Measurements from ENCODE around the gene ANTXR2. TPM values are rescaled to one million over a fixed set of nuclear protein-coding genes. Genes with fewer than 3 reads are reported as not detected.

ANTXR2 gene
- total RNA-seq, 2 donors from 2014 or later: 13.6 to 16.4 TPM

DNA sequence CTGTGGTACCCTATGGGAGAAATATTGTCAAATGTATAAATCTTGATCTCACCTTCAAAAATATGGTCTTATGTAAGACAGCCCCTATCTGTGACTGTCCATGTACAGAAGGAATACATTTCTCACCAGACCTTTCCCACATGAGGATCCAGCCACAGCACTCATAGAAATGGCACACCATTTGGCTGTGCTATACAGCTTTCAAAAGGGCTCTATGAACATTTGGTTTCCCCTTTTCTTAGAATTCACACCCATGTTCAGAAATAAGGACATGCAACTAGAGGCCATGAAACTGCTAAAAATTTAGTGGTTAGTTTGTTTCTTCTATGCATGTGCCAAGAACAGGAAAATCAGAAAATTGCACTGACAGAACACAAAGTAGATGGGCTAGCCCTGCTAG is 62.7 kb downstream of the ANTXR2 start:
- H3K27ac Mint-ChIP-seq: no peak overlapping the region
- H3K4me1 Mint-ChIP-seq: peaks cover 22% of the 10 kb centered on the region
- Histone ChIP-seq H3K4me3 (ENCODE audit: low read length) (no peak overlapping the region), H3K27ac (ENCODE audit: low read depth, low read length) (no peak overlapping the region), H3K36me3 (ENCODE audit: control insufficient read depth, insufficient read depth, low read length) (no peaks in the 10 kb centered on the region), H3K4me1 (ENCODE audit: control insufficient read depth, insufficient read depth, low read length) (peaks cover 3% of the 10 kb centered on the region), H3K9ac (ENCODE audit: extremely low read depth, low read length, poor library complexity, severe bottlenecking) (no peak overlapping the region), H3K27me3 (ENCODE audit: control insufficient read depth, insufficient read depth, low read length, poor library complexity, severe bottlenecking) (peaks cover 50% of the 10 kb centered on the region), H3K9me3 (ENCODE audit: control insufficient read depth, low read length) (peaks cover under 1% of the 10 kb centered on the region)
- H3K9me3 Mint-ChIP-seq: peaks cover 3% of the 10 kb centered on the region
- H3K36me3 Mint-ChIP-seq (ENCODE audit: low read depth): no peaks in the 10 kb centered on the region
- H3K4me3 Mint-ChIP-seq: no peak overlapping the region
- peaks cover 23% of the 10 kb centered on the region for H3K27me3 Mint-ChIP-seq (ENCODE audit: insufficient read depth)
- no peak for DNase-seq
- TF ChIP-seq, protein P1, sequence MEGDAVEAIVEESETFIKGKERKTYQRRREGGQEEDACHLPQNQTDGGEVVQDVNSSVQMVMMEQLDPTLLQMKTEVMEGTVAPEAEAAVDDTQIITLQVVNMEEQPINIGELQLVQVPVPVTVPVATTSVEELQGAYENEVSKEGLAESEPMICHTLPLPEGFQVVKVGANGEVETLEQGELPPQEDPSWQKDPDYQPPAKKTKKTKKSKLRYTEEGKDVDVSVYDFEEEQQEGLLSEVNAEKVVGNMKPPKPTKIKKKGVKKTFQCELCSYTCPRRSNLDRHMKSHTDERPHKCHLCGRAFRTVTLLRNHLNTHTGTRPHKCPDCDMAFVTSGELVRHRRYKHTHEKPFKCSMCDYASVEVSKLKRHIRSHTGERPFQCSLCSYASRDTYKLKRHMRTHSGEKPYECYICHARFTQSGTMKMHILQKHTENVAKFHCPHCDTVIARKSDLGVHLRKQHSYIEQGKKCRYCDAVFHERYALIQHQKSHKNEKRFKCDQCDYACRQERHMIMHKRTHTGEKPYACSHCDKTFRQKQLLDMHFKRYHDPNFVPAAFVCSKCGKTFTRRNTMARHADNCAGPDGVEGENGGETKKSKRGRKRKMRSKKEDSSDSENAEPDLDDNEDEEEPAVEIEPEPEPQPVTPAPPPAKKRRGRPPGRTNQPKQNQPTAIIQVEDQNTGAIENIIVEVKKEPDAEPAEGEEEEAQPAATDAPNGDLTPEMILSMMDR (conservative IDR thresholded peaks at IDR 0.05): no peak

DNA sequence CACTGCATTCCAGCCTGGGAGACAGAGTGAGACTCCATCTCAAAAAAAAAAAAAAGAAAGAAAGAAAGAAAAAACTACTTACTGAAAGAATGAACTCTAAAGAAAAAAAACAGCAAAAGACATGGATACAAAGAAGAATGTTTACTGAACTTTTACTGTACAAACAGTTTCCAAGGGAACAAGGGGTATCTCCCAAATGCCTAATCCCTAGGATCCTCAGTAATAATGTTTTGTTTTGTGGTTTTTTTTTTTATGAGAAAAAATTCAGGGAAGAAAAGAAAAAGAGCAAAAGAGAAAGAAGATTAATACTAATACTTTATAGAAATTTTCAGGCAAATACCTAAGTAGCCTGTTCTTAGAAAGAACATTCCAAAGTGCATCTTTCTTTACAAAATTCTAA is 63.2 kb downstream of the ANTXR2 start:
- peaks cover 3% of the 10 kb centered on the region for H3K4me1 ChIP-seq (ENCODE audit: control insufficient read depth, insufficient read depth, low read length)
- TF ChIP-seq, protein P1 (conservative IDR thresholded peaks at IDR 0.05): no peak
- Mint-ChIP-seq H3K4me3 (no peak overlapping the region), H3K27me3 (ENCODE audit: insufficient read depth) (peaks cover 24% of the 10 kb centered on the region), H3K36me3 (ENCODE audit: low read depth) (peaks cover under 1% of the 10 kb centered on the region), H3K27ac (no peak overlapping the region), H3K9me3 (peaks cover 8% of the 10 kb centered on the region), H3K4me1 (peaks cover 22% of the 10 kb centered on the region)
- H3K4me3 ChIP-seq (ENCODE audit: low read length): no peak overlapping the region
- no peak overlapping the region for H3K9ac ChIP-seq (ENCODE audit: extremely low read depth, low read length, poor library complexity, severe bottlenecking)
- H3K27ac ChIP-seq (ENCODE audit: low read depth, low read length): no peak overlapping the region
- H3K27me3 ChIP-seq (ENCODE audit: control insufficient read depth, insufficient read depth, low read length, poor library complexity, severe bottlenecking): peaks cover 55% of the 10 kb centered on the region
- H3K36me3 ChIP-seq (ENCODE audit: control insufficient read depth, insufficient read depth, low read length): no peaks in the 10 kb centered on the region
- peaks cover 5% of the 10 kb centered on the region for H3K9me3 ChIP-seq (ENCODE audit: control insufficient read depth, low read length)
- DNase-seq: no peak

GRCh38 chr4:80008971-80009370 is 64.1 kb downstream of the ANTXR2 start:
- peaks cover 15% of the 10 kb centered on the region for H3K9me3 Mint-ChIP-seq
- Histone ChIP-seq H3K27ac (ENCODE audit: low read depth, low read length) (no peak overlapping the region), H3K9ac (ENCODE audit: extremely low read depth, low read length, poor library complexity, severe bottlenecking) (no peak overlapping the region), H3K27me3 (ENCODE audit: control insufficient read depth, insufficient read depth, low read length, poor library complexity, severe bottlenecking) (peaks cover 56% of the 10 kb centered on the region), H3K36me3 (ENCODE audit: control insufficient read depth, insufficient read depth, low read length) (peaks cover 5% of the 10 kb centered on the region), H3K4me1 (ENCODE audit: control insufficient read depth, insufficient read depth, low read length) (peaks cover 3% of the 10 kb centered on the region), H3K4me3 (ENCODE audit: low read length) (no peak overlapping the region), H3K9me3 (ENCODE audit: control insufficient read depth, low read length) (peaks cover 12% of the 10 kb centered on the region)
- H3K4me1 Mint-ChIP-seq: peaks cover 22% of the 10 kb centered on the region
- no peak overlapping the region for H3K4me3 Mint-ChIP-seq
- TF ChIP-seq, protein P1 (conservative IDR thresholded peaks at IDR 0.05): no peak
- peaks cover 7% of the 10 kb centered on the region for H3K36me3 Mint-ChIP-seq (ENCODE audit: low read depth)
- no peak overlapping the region for H3K27ac Mint-ChIP-seq
- H3K27me3 Mint-ChIP-seq (ENCODE audit: insufficient read depth): peaks cover 27% of the 10 kb centered on the region
- no peak for DNase-seq
- WGBS, 2 experiments (ENCODE audit: insufficient coverage in 1 of 2, insufficient read length in 1 of 2): 82 to 97% methylated on average over 1 of the region's 1 CpG

All from endodermal cell (in vitro differentiated cells).